B cell (primary cell): ENCODE measurements around the gene NEUROD2. TPM values are rescaled to one million over a fixed set of nuclear protein-coding genes. Genes with fewer than 3 reads are reported as not detected.

Source experiments
- ATAC-seq: fragments of 200-7000 bp; cut with Tn5 transposase; one replicate; pipeline ENCODE4 v1.10.0; 2021; ENCODE audit warnings: low read depth, mild to moderate bottlenecking, moderate number of reproducible peaks, moderate library complexity
- CTCF ChIA-PET: fragments of 350-600 bp; sonication (Branson Sonifier 250); formaldehyde crosslinking; loops from one replicate; lab custom pipeline; 2021; ENCODE audit warnings: antibody characterized with exemption, inconsistent platforms; lab: Charles Lee
- POLR2A ChIA-PET: fragments of 350-600 bp; sonication (Branson Sonifier 250); formaldehyde crosslinking; loops from one replicate; lab custom pipeline; 2021; ENCODE audit warnings: antibody characterized with exemption; lab: Charles Lee
- DNase-seq: peaks from one replicate; pipeline ENCODE4 v3.0.0; 2013
- H2AFZ ChIP-seq: 2 replicates; pipeline ENCODE4 v1.6.1; 2012; ENCODE audit warnings: mild to moderate bottlenecking, low read depth, low read length; ENCODE audit not compliant: insufficient read depth, poor library complexity, severe bottlenecking
- H3K27ac ChIP-seq, 2 donors: 1 replicate in 1 of 2; 2 replicates in 1 of 2; pipeline ENCODE4 v1.5.1; 2012 to 2013; ENCODE audit warnings: low read length in 2 of 2, mild to moderate bottlenecking in 2 of 2, moderate library complexity in 1 of 2
- H3K27me3 ChIP-seq, 4 experiments: fragments of 200-600 bp in 1 of 4; sonication (generic) in 1 of 4; replicated peaks in 1 of 4; 1 replicate in 2 of 4; 2 replicates in 2 of 4; pipeline versions ENCODE4 v1.6.1 to v1.7.0; 2013 to 2016; ENCODE audit warnings: low read length in 3 of 4, mild to moderate bottlenecking in 2 of 4, mixed read lengths in 1 of 4, moderate library complexity in 1 of 4; ENCODE audit not compliant: insufficient read depth in 4 of 4, control insufficient read depth in 3 of 4; ENCODE audit errors: control extremely low read depth in 1 of 4
- H3K36me3 ChIP-seq, 2 experiments: replicated peaks in 1 of 2; 1 replicate in 1 of 2; 2 replicates in 1 of 2; pipeline versions ENCODE4 v1.6.1 to v1.7.1; 2013; ENCODE audit warnings: low read length in 1 of 2; ENCODE audit not compliant: insufficient read depth in 2 of 2, control insufficient read depth in 1 of 2; ENCODE audit errors: control extremely low read depth in 1 of 2, extremely low read depth in 1 of 2
- H3K4me1 ChIP-seq, 2 donors: fragments of 200-600 bp in 1 of 2; sonication (generic) in 1 of 2; 1 replicate in 1 of 2; 2 replicates in 1 of 2; pipeline versions ENCODE4 v1.5.1 to v1.6.1; 2013 to 2017; ENCODE audit warnings: low read length in 2 of 2; ENCODE audit not compliant: control insufficient read depth in 2 of 2, insufficient read depth in 2 of 2
- H3K4me2 ChIP-seq: replicated peaks from 2 replicates; pipeline ENCODE3; 2012; ENCODE audit warnings: mild to moderate bottlenecking, low read depth, low read length; ENCODE audit not compliant: poor library complexity, severe bottlenecking
- H3K4me3 ChIP-seq, 5 experiments: fragments of 200-600 bp in 1 of 5; sonication (generic) in 1 of 5; 1 replicate in 3 of 5; 2 replicates in 2 of 5; pipeline versions ENCODE4 v1.5.1 to v1.7.0; 2011 to 2016; ENCODE audit warnings: low read length in 4 of 5, mild to moderate bottlenecking in 4 of 5, low read depth in 2 of 5, control low read depth in 1 of 5, moderate library complexity in 1 of 5; ENCODE audit not compliant: insufficient read depth in 1 of 5; ENCODE audit errors: control extremely low read depth in 1 of 5, extremely low read depth in 1 of 5
- H3K79me2 ChIP-seq: fragments of 200-600 bp; sonication (generic); one replicate; pipeline ENCODE4 v1.6.0; 2016; ENCODE audit warnings: low read length; ENCODE audit not compliant: control insufficient read depth, insufficient read depth
- H3K9ac ChIP-seq: fragments of 200-600 bp; sonication (generic); 2 replicates; pipeline ENCODE4 v1.6.1; 2017; ENCODE audit warnings: mild to moderate bottlenecking, low read length, moderate library complexity
- H3K9me3 ChIP-seq, 3 donors: one replicate each; pipeline versions ENCODE4 v1.6.1 to v1.7.1; 2013; ENCODE audit warnings: low read length in 2 of 3; ENCODE audit not compliant: control insufficient read depth in 2 of 3, insufficient read depth in 1 of 3; ENCODE audit errors: control extremely low read depth in 1 of 3
- H4K20me1 ChIP-seq: 2 replicates; pipeline ENCODE4 v1.6.0; 2012; ENCODE audit warnings: mild to moderate bottlenecking, low read length; ENCODE audit not compliant: insufficient read depth, control insufficient read depth, poor library complexity, severe bottlenecking
- H3K27ac Mint-ChIP-seq: one replicate; pipeline ENCODE4 v1.8.0; 2021; ENCODE audit warnings: mixed read lengths
- H3K27me3 Mint-ChIP-seq: one replicate; pipeline ENCODE4 v1.8.0; 2021; ENCODE audit warnings: mixed read lengths
- H3K4me1 Mint-ChIP-seq: one replicate; pipeline ENCODE4 v1.8.0; 2021; ENCODE audit warnings: mixed read lengths
- H3K4me3 Mint-ChIP-seq: one replicate; pipeline ENCODE4 v1.8.0; 2021; ENCODE audit warnings: mixed read lengths
- H3K9me3 Mint-ChIP-seq: one replicate; pipeline ENCODE4 v1.8.0; 2022; ENCODE audit warnings: mixed read lengths; ENCODE audit not compliant: insufficient read depth
- CTCF ChIP-seq: fragments of 200-600 bp; IDR thresholded peaks from one replicate; pipeline ENCODE4 v1.8.0; 2022; ENCODE audit warnings: antibody characterized with exemption, mild to moderate bottlenecking
- EZH2 ChIP-seq: IDR thresholded peaks from 2 replicates; pipeline ENCODE4 v1.6.1; 2012; ENCODE audit warnings: borderline replicate concordance, low read depth, mild to moderate bottlenecking, moderate library complexity, low read length; ENCODE audit not compliant: insufficient read depth, poor library complexity, severe bottlenecking
- WGBS: methylation state at CpG from one replicate; pipeline ENCODE4 v1.1.5; 2013; ENCODE audit warnings: missing lambda C conversion rate; ENCODE audit not compliant: insufficient coverage; 5-methylcytosine and 5-hydroxymethylcytosine counted together
- intact Hi-C: fragments of 100-400 bp; cut with micrococcal nuclease; formaldehyde crosslinking; loops from one replicate; pipeline ENCODE4 v1.10.0; 2022
- polyA plus RNA-seq: library from polyadenylated mRNA; depleted of rRNA; stranded (reverse); fragments of >200 nt; gene quantifications from 2 replicates; pipeline ENCODE4 v1.2.3, GENCODE V29; 2012
- total RNA-seq, 2 donors: library from RNA; stranded (reverse); fragments of 120-200 nt in 1 of 2; gene quantifications; 1 replicate in 1 of 2; 2 replicates in 1 of 2; pipeline versions ENCODE4 v1.2.3 to v1.2.4, GENCODE V29; 2013 to 2022

Gene NEUROD2
- total and polyA plus RNA-seq, 2 donors (not counting 1 experiment from before 2014, with no cell fraction given) = 0.04 TPM; not detected in 1

- peaks cover 42% of the 10 kb centered on the region for H3K4me1 Mint-ChIP-seq
- H3K4me3 Mint-ChIP-seq = peak overlapping the region; percentile 59
Measured at GRCh38 chr17:39603304-39604016, 4.3 kb downstream of the NEUROD2 start.

More at GRCh38 chr17:39603304-39604016, 4.3 kb downstream of the NEUROD2 start:
- intact Hi-C loops = no loop called here
- H3K36me3 ChIP-seq = no peaks in the 10 kb centered on the region
- ATAC-seq = no peak
- H3K4me3 ChIP-seq = peak overlapping the region in 1 of 5 experiments; percentile 24
- TF ChIP-seq EZH2 (no peak), CTCF (no peak)
- H3K9me3 Mint-ChIP-seq = no peaks in the 10 kb centered on the region
- peaks cover 0 to 59% (median 0%) of the 10 kb centered on the region in 3 donors for H3K9me3 ChIP-seq
- H3K4me1 ChIP-seq = peaks cover 65 to 66% of the 10 kb centered on the region in 2 donors
- no peaks in the 10 kb centered on the region for H3K79me2 ChIP-seq
- peak overlapping the region; percentile 83 for H3K4me2 ChIP-seq
- peaks cover 0 to 96% (median 73%) of the 10 kb centered on the region in 4 experiments for H3K27me3 ChIP-seq
- no peak overlapping the region for H3K27ac ChIP-seq
- H3K9ac ChIP-seq = peak overlapping the region; percentile 32
- ChIA-PET POLR2A (no interaction called here), CTCF (interaction anchor here (0.8 kb wide), 1 partner anchor 19 kb away, joined by 4 read pairs; no protein-coding TSS in a partner anchor)
- peaks cover 3% of the 10 kb centered on the region for H4K20me1 ChIP-seq
- H2AFZ ChIP-seq = no peak overlapping the region
- no peak overlapping the region for H3K27ac Mint-ChIP-seq
- peak; percentile 68 for DNase-seq
- WGBS = 7% methylated on average over 2 of the region's 14 CpGs
- H3K27me3 Mint-ChIP-seq = peaks cover 56% of the 10 kb centered on the region
